ENCODE data around the gene ZNF827. TPM values are rescaled to one million over a fixed set of nuclear protein-coding genes. Genes with fewer than 3 reads are reported as not detected.
A peak's percentile ranks its signal among the peaks of the same experiment; 100 is the strongest.

The ZNF827 gene
- total RNA-seq, 1 experiment from 2014 or later = 29.4 TPM

DNA sequence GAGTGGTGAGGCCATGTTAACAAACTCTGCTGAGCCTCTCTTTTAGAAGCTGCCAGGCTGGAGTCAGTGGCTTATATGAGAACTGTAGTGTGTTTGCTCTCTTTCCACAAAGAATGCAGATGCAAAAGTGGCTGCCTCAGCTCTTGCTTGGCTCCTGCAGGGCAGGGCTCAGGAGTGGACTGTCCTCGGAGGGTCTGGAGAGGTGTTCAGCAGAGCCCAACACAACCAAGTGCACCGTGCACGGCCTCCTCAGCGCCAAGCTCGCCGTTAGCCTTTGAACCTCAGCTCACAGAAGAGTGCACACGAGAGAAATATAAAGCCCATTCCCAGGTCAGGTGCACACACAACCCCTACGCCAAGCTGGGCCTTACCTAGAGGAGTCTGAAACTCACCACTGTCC is 175.9 kb downstream of the ZNF827 start:
- no peak overlapping the region for H2BK120ac ChIP-seq (ENCODE audit: low read depth, low read length, poor library complexity, severe bottlenecking)
- no peaks in the 10 kb centered on the region for H3K23me2 ChIP-seq (ENCODE audit: insufficient read length, low read depth, low read length, poor library complexity, severe bottlenecking)
- no peak overlapping the region for H2BK20ac ChIP-seq (ENCODE audit: low read depth, low read length, poor library complexity, severe bottlenecking)
- H3K23ac ChIP-seq (ENCODE audit: insufficient read length, low read depth, low read length) = no peak overlapping the region
- no peak overlapping the region for H4K91ac ChIP-seq (ENCODE audit: insufficient read length, low read depth, low read length)
- H2AFZ ChIP-seq (ENCODE audit: low read length) = no peak overlapping the region
- no peaks in the 10 kb centered on the region for H3K27me3 ChIP-seq (ENCODE audit: insufficient read depth, low read length)
- no peak overlapping the region for H3K9ac ChIP-seq (ENCODE audit: extremely low read depth, insufficient read length, low read length)
- H3T11ph ChIP-seq (ENCODE audit: low read length) = no peak overlapping the region
- TF ChIP-seq CTCF (conservative IDR thresholded peaks at IDR 0.05) = no peak
- H2BK15ac ChIP-seq (ENCODE audit: low read depth, low read length) = no peak overlapping the region
- WGBS (ENCODE audit: extremely low coverage, insufficient read length, low lambda C conversion rate) = no CpG with 5 or more reads among the region's 8 CpGs
- H3K4ac ChIP-seq (ENCODE audit: low read depth, low read length) = no peak overlapping the region
- H3K27ac ChIP-seq (ENCODE audit: insufficient read length, low read depth, low read length) = no peak overlapping the region
- no peaks in the 10 kb centered on the region for H3K79me2 ChIP-seq (ENCODE audit: insufficient read depth, low read length)
- H3K14ac ChIP-seq (ENCODE audit: insufficient read depth, low read length) = no peak overlapping the region
- H2BK5ac ChIP-seq (ENCODE audit: insufficient read length, low read length) = no peak overlapping the region
- no peak overlapping the region for H2BK12ac ChIP-seq (ENCODE audit: insufficient read length, low read depth, low read length)
- no peaks in the 10 kb centered on the region for H3K79me1 ChIP-seq (ENCODE audit: insufficient read depth, low read depth, low read length, poor library complexity, severe bottlenecking)
- no peaks in the 10 kb centered on the region for H3K9me3 ChIP-seq (ENCODE audit: control insufficient read depth, low read depth, low read length)
- no peak overlapping the region for H3K18ac ChIP-seq (ENCODE audit: insufficient read length, low read depth, low read length)
- no peak overlapping the region for H2AK5ac ChIP-seq (ENCODE audit: insufficient read length, low read length)
- H3K56ac ChIP-seq (ENCODE audit: insufficient read length, low read depth, low read length) = no peak overlapping the region
- no peaks in the 10 kb centered on the region for H3K9me3 Mint-ChIP-seq
- H3K27ac Mint-ChIP-seq = peak overlapping the region in 1 of 3 experiments; percentile 73; a peak in 2 of 7 replicates
- H3K4me1 ChIP-seq (ENCODE audit: insufficient read depth, low read length) = no peaks in the 10 kb centered on the region
- H4K20me1 ChIP-seq (ENCODE audit: control insufficient read depth, insufficient read depth, insufficient read length) = no peaks in the 10 kb centered on the region
- no peak overlapping the region for H3K4me2 ChIP-seq (ENCODE audit: insufficient read depth, insufficient read length, low read length)
- peaks cover 4 to 6% of the 10 kb centered on the region in 2 experiments; a peak in 1 of 4 replicates for H3K4me1 Mint-ChIP-seq
- no peak overlapping the region for H4K5ac ChIP-seq (ENCODE audit: insufficient read length, low read depth, low read length)
- H4K8ac ChIP-seq (replicated peaks; ENCODE audit: insufficient read length, low read depth, low read length) = no peak overlapping the region
- DNase-seq = no peak
- H3K4me3 Mint-ChIP-seq = no peak overlapping the region
- peaks cover 55 to 85% (median 79%) of the 10 kb centered on the region in 3 experiments for H3K36me3 Mint-ChIP-seq (ENCODE audit: insufficient read depth in 1 of 3, low read depth in 3 of 3)
- no peaks in the 10 kb centered on the region; the same call in 1 of the 2 replicates for H3K27me3 Mint-ChIP-seq (ENCODE audit: low read depth)

Measured in H9 (cell line).